Occipital lobe (tissue), 2 donors: Measurements from ENCODE around the gene ZNF486. TPM values are rescaled to one million over a fixed set of nuclear protein-coding genes. Genes with fewer than 3 reads are reported as not detected.
A peak's percentile ranks its signal among the peaks of the same experiment; 100 is the strongest.
"Not testable (repeated sequence)": the region's sequence is repeated elsewhere in the genome, so short reads cannot be mapped to it uniquely, and the experiment has no call there.

Experiments
- DNase-seq: peaks from one replicate; lab custom pipeline; 2025; lab: John Stamatoyannopoulos, UW
- total RNA-seq: library from RNA; depleted of rRNA; stranded (reverse); fragments of >200 nt; gene quantifications from one replicate; pipeline ENCODE4 v1.2.3, GENCODE V29; 2014

The ZNF486 gene
- 24.3 TPM for total RNA-seq

DNA sequence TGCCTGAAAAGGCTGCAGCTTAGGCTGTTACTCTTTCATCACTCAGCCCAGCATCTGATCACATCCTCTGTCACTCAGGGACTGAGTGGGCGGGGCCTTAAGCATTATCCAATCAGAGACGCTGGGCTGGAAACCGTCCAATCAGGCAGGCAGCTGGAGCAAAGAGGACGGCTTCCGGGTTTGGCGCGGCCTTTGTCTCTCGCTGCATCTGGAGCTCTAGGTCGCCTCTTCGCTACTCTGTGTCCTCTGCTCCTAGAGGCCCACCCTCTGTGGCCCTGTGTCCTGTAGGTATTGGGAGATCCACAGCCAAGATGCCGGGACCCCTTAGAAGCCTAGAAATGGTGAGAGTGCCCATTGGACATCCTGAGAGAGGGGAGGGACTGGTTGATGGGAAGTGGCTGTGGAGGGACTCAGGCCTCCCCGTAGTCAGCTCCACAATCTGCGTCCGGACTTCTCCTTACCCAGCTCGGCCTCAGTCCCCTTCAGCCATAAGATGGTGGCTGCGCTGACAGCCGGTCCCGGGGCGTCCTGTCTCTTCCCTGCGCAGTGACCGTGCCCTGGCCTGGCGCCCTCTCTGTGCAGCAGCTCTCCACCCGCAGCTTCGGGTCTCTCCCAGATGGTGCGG, at the start of gene ZNF486:
Gene ZNF486 (plus strand): TSS at position 195 of the 625 bp plus-strand sequence. CDS start 117 bp downstream, at position 312.
- DNase-seq, result peak; percentile 88

GRCh38 chr19:20118064-20118839, 48.8 kb upstream of the ZNF486 start:
- DNase-seq, result not testable (repeated sequence)

DNA sequence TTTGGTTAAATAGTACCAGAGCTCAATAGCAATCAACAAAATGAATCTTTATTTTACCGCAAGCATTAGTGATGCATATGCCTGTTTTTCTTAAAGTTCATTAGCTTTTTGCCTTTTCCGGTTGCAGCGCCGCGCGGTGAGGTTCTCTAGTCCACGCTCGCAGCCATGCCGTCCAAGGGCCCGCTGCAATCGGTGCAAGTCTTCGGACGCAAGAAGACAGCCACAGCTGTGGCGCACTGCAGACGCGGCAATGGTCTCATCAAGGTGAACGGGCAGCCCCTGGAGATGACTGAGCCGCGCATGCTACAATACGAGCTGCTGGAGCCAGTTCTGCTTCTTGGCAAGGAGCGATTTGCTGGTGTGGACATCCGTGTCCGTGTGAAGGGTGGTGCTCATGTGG, 42.1 kb upstream of the ZNF486 start:
- DNase-seq, result no peak

GRCh38 chr19:20132933-20133332, 34.1 kb upstream of the ZNF486 start:
- DNase-seq, result not testable (repeated sequence)

GRCh38 chr19:20137714-20138113, 29.3 kb upstream of the ZNF486 start:
- DNase-seq, result not testable (repeated sequence)

DNA sequence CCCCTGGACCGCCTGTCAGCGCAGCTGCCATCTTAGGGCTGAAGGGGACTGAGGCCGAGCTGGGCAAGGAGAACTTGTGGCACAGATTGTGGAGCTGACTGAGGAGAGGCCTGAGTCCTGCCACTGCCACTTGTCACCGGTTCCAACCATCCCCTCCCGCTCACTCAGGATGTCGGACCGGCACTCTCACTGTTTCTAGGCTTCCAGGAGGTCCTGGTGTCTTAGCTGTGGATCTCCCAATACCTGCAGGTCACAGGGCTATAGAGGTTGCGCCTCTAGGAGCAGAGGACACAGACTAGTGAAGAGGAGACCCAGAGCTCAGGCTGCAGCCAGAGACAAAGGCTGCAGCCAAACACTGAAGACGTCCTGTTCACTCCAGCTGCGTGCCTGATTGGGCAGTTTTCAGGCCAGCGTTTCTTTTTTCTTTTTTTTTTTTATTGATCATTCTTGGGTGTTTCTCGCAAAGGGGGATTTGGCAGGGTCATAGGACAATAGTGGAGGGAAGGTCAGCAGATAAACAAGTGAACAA, 15.3 kb upstream of the ZNF486 start:
- no peak for DNase-seq

DNA sequence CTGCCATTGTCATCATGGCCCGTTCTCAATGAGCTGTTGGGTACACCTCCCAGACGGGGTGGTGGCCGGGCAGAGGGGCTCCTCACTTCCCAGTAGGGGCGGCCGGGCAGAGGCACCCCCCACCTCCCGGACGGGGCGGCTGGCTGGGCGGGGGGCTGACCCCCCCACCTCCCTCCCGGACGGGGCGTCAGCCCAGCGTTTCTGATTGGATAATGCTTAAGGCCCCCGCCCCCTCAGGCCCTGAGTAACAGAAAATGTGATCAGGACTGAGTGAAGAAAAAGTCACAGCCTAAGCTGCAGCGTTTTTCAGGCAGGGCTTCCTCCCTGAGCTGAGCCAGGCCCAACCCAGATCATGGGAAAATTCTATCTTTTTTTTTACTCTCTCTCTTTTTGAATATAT, 14.5 kb upstream of the ZNF486 start:
- DNase-seq, result not testable (repeated sequence)

- DNase-seq, result no peak
Observed at GRCh38 chr19:20153281-20153680, 13.7 kb upstream of the ZNF486 start.

DNA sequence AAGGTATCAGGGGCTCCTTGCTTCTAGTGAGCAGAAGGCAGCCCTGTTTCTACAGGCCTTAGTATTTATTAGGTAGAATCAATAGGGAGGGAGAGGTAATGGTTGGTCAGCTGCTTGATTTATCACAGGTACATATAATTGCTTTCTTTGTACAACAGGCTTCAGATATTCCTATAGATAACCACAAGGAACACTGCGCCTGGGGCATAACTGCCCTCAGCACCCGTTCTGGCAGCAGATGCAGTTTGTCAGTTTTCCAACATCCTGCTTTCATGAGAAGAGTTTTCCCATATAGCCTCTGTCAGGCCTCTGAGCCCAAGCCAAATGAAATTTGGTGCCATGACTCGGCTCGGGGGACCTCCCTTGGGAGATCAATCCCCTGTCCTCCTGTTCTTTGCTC, 12.4 kb upstream of the ZNF486 start:
- DNase-seq, result no peak

- no peak for DNase-seq
Observed at GRCh38 chr19:20162821-20163220, 4.2 kb upstream of the ZNF486 start.

GRCh38 chr19:20164456-20164855, 2.6 kb upstream of the ZNF486 start:
- no peak for DNase-seq

GRCh38 chr19:20165971-20166592, 932 bp upstream of the ZNF486 start:
- DNase-seq, result no peak

DNA sequence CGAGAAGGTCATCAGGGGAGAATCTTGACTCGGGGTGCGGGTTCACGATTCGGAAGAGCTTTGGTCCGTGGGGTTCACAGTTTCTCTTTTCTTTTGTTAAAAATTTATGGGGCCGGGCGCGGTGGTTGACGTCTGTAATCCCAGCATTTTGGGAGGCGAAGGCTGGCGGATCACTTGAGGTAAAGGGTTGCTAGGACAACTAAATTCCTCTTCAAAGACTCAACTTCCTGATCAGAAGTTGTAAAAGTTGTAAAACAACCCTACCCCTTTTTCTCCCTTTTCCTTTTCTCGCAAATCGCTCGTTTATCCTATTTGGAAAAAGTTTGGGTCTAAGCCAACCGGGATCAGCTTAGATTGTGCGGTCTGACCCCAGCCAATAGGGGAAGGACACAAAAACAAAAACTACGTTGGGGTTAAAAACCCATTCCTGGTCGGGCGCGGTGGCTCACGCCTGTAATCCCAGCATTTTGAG, 673 bp downstream of the ZNF486 start:
- DNase-seq, result no peak

DNA sequence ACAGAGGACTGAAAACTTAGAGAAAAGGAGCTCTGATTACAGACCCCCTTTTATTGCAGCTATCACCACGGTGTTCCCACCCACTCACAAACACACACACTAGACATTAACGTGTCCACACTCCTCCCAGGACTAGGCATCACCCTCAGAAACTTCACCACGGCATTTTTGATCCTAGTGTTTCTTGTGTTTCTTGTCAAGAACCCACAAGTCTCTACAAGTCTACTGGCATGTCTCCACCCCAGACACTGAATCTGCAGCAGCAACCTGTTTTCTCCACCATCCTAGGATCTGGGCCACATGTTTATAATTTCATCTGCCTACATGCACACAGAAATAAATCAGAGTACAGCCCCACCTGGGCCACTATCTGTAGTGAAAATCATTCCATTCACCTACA, 4.3 kb downstream of the ZNF486 start:
- DNase-seq, result no peak

DNA sequence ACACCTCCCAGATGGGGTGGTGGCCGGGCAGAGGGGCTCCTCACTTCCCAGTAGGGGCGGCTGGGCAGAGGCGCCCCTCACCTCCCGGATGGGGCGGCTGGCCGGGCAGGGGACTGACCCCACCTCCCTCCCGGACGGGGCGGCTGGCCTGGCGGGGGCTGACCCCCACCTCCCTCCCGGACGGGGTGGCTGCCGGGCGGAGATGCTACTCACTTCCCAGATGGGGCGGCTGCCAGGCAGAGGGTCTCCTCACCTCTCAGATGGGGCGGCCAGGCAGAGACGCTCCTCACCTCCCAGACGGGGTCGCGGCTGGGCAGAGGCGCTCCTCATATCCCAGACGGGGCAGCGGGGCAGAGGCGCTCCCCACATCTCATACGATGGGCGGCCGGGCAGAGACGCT, 8.8 kb downstream of the ZNF486 start:
- not testable (repeated sequence) for DNase-seq

DNA sequence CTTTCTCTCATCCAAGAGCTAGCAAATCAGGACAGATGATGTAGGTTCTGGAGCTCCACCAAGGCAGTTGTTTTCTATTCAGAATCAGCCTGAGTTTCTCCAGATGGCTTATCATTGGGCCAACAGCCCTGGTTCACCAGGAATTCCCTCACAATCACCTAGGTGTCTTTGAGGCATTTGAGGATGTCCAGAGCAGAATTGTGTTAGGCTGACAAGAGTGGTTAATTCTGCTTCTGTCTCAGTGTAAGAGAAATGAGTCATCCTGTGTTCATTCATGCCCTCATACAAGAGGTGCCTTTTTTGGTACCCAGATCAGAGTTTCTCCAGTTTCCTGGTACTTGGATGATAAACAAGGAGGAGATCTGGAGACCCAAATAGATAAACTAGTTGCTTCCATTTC, 12.9 kb downstream of the ZNF486 start:
- not testable (repeated sequence) for DNase-seq

DNA sequence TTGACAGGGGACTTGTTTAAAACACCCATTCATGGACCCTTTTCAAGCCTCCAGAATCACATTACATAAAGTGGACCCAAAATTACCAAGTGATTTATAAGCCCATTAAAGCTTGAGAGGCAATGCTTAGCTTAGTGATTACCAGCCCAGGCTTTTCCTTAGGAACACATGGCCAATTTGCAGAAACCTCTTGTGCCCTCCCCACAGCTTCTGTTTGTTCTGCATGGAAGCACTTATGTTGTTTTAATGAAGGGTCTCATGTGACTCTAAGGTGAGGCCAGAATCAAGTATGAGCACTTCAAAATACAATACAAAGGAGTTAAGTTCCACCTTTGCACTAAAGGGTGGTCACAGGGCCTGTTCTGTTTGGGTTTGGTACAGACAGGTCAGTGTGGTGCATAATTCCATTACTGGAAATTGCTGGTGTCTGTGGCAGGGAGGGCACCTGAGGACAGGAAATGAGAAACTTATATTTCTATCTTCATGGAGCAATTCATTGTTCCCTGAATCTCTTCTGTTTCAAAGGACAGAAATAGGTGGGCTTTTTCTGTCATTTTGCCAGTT, 15.3 kb downstream of the ZNF486 start:
- DNase-seq, result no peak

DNA sequence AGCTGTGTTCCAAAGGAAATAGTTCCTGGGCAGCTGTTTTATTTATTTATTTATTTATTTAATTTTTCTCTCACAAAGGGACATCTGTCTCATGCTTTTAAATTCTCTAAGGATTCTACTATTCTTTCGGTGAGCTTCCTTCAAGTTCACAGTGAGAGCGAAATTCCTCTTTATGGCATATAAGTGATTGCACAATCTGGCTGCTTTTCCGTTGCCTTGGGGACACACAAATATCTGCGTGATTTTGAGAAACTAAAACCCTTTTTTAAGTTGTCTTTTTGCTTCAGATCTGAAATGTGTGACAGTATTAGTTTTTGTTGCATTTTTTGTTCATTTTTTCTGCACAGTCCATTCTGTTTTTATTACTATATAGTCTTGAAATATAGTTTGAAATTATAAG, 19.2 kb downstream of the ZNF486 start:
- DNase-seq, result no peak

DNA sequence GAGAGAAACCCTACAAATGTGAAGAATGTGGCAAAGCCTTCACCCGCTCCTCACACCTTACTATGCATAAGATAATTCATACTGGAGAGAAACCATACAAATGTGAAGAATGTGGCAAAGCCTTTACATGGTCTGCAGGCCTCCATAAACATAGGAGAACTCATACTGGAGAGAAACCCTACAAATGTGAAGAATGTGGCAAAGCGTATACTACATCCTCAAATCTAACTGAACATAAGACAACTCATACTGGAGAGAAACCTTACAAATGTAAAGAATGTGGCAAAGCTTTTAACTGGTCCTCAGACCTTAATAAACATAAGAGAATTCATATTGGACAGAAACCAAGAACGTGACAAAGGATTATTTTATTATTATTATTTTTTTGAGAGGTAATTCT, 30.7 kb downstream of the ZNF486 start:
- DNase-seq, result no peak

DNA sequence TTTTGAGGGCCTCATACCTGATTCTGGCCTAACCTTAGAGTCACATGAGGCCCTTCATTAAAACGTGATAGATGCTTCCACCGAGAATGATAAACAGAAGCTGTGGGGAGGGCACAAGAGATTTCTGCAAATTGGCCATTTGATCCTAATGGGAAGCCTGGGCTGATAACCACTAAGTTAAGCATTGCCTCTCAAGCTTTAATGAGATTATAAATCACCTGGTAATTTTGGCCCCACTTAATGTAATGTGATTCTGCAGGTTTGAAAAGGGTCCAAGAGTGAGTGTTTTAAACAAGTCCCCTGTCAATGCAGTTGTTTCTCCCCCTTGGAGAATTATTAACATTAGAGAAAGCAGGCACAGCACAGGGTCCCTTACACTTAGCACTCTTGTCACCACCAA, 42.0 kb downstream of the ZNF486 start:
- DNase-seq, result no peak

GRCh38 chr19:20214366-20214765, 47.4 kb downstream of the ZNF486 start:
- not testable (repeated sequence) for DNase-seq

DNA sequence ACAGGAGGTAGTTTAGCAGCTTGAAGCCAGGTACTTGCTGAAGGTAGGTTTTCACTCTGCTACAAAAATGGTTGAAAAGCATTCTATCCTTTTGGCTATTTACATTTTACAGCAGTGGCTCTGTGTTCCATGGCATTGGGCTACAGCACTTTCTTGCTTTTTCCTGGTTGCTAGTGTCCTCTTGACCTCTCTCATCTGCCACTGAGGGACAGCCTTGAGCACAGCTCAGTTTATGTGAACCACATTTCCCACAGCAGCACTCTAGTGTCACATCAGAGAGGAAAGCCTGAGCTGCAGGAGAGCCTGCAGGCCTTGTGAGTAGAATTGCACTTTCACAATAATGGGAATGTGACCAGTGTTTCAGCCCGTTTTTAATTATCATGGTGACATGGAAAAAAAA, 54.6 kb downstream of the ZNF486 start:
- not testable (repeated sequence) for DNase-seq
